HepG2 (cell line): ENCODE data around the gene CNGA3. TPM values are rescaled to one million over a fixed set of nuclear protein-coding genes. Genes with fewer than 3 reads are reported as not detected.

Source experiments
- ARHGAP35 ChIP-seq: sonication (generic); formaldehyde crosslinking; IDR thresholded peaks from 2 replicates; pipeline ENCODE4 v1.9.0; 2022; ENCODE audit warnings: mild to moderate bottlenecking, inconsistent platforms, moderate library complexity, missing genetic modification reagents, borderline replicate concordance
- CBFB ChIP-seq: sonication (generic); formaldehyde crosslinking; IDR thresholded peaks from 2 replicates; pipeline ENCODE4 v1.4.0; 2020; ENCODE audit warnings: missing genetic modification reagents
- ELF4 ChIP-seq: sonication (generic); formaldehyde crosslinking; IDR thresholded peaks from 2 replicates; pipeline ENCODE4 v1.5.0; 2020; ENCODE audit warnings: missing genetic modification reagents, mild to moderate bottlenecking, moderate library complexity, borderline replicate concordance
- GPN1 ChIP-seq: sonication (generic); formaldehyde crosslinking; IDR thresholded peaks from 2 replicates; pipeline ENCODE4 v1.5.1; 2020; ENCODE audit warnings: missing genetic modification reagents, borderline replicate concordance
- HMG20B ChIP-seq: conservative IDR thresholded peaks from 2 replicates; pipeline ENCODE4 v1.6.1; 2016; ENCODE audit warnings: missing genetic modification reagents, missing compliant biosample characterization
- SP2 ChIP-seq: sonication (generic); formaldehyde crosslinking; IDR thresholded peaks from 2 replicates; pipeline ENCODE4 v1.5.1; 2020; ENCODE audit warnings: mild to moderate bottlenecking, missing genetic modification reagents
- SRSF1 ChIP-seq: fragments of 200-400 bp; formaldehyde crosslinking; optimal IDR thresholded peaks from 2 replicates; pipeline ENCODE3; 2017; ENCODE audit warnings: mild to moderate bottlenecking, low read depth, low read length, moderate library complexity
- SYNCRIP ChIP-seq: fragments of 200-400 bp; formaldehyde crosslinking; IDR thresholded peaks from 2 replicates; pipeline ENCODE4 v1.6.1; 2018; ENCODE audit warnings: mild to moderate bottlenecking, low read depth, low read length; ENCODE audit not compliant: insufficient read depth
- TBX2 ChIP-seq: sonication (generic); formaldehyde crosslinking; IDR thresholded peaks from 2 replicates; pipeline ENCODE4 v1.5.0; 2020; ENCODE audit warnings: missing genetic modification reagents, mild to moderate bottlenecking, borderline replicate concordance
- TEAD2 ChIP-seq: sonication (generic); formaldehyde crosslinking; IDR thresholded peaks from 2 replicates; pipeline ENCODE4 v1.9.0; 2021; ENCODE audit warnings: missing genetic modification reagents
- ZBTB8A ChIP-seq: sonication (generic); formaldehyde crosslinking; IDR thresholded peaks from 2 replicates; pipeline ENCODE4 v1.4.0; 2020; ENCODE audit warnings: mild to moderate bottlenecking, low read depth, missing genetic modification reagents, borderline replicate concordance
- ZEB1 ChIP-seq: IDR thresholded peaks from 2 replicates; pipeline ENCODE4 v1.6.1; 2012; ENCODE audit warnings: mild to moderate bottlenecking, low read depth, inconsistent platforms; ENCODE audit not compliant: insufficient replicate concordance
- ZKSCAN1 ChIP-seq: fragments of 150-350 bp; IDR thresholded peaks from 2 replicates; pipeline ENCODE4 v1.6.1; 2014; ENCODE audit warnings: low read length
- ZNF234 ChIP-seq: sonication (generic); formaldehyde crosslinking; conservative IDR thresholded peaks from 2 replicates; pipeline ENCODE4 v1.5.1; 2020; ENCODE audit warnings: mild to moderate bottlenecking, missing genetic modification reagents
- ZNF317 ChIP-seq: sonication (generic); formaldehyde crosslinking; IDR thresholded peaks from 2 replicates; pipeline ENCODE4 v1.5.0; 2020; ENCODE audit warnings: mild to moderate bottlenecking, missing genetic modification reagents
- ZNF337 ChIP-seq: sonication (generic); formaldehyde crosslinking; IDR thresholded peaks from 2 replicates; pipeline ENCODE4 v1.5.1; 2020; ENCODE audit warnings: missing genetic modification reagents, low read depth, mild to moderate bottlenecking, borderline replicate concordance
- ZNF567 ChIP-seq: sonication (generic); formaldehyde crosslinking; IDR thresholded peaks from 2 replicates; pipeline ENCODE4 v1.8.1; 2023; ENCODE audit warnings: mild to moderate bottlenecking, missing genetic modification reagents, borderline replicate concordance
- ZNF570 ChIP-seq: sonication (generic); formaldehyde crosslinking; IDR thresholded peaks from 2 replicates; pipeline ENCODE4 v1.4.0; 2020; ENCODE audit warnings: mild to moderate bottlenecking, missing genetic modification reagents, borderline replicate concordance
- ZNF7 ChIP-seq: IDR thresholded peaks from 2 replicates; pipeline ENCODE4 v1.6.1; 2016; ENCODE audit warnings: missing biosample characterization, missing genetic modification reagents
- ZZZ3 ChIP-seq: sonication (generic); formaldehyde crosslinking; IDR thresholded peaks from 2 replicates; pipeline ENCODE4 v1.4.0; 2020; ENCODE audit warnings: missing genetic modification reagents, mild to moderate bottlenecking, borderline replicate concordance
- polyA plus RNA-seq, 8 experiments: library from polyadenylated mRNA; depleted of rRNA in 3 of 8; stranded (reverse) in 7 of 8; unstranded in 1 of 8; fragments of >200 nt; fragmentation: Illumina TruSeq in 4 of 8; extraction: Trizol in 4 of 8; gene quantifications; 2 replicates each; pipeline versions ENCODE4 v1.2.1 to v1.2.3, GENCODE V29; 2011 to 2016; ENCODE audit warnings: low read depth in 4 of 8, missing spikeins in 1 of 8, mixed read lengths in 1 of 8; ENCODE audit not compliant: insufficient read depth in 1 of 8
- total RNA-seq, 5 experiments: library from RNA; depleted of rRNA; stranded (reverse); fragments of >200 nt; fragmentation: Illumina TruSeq; extraction: Trizol; gene quantifications; 2 replicates each; pipeline ENCODE4 v1.2.3, GENCODE V29; 2016; ENCODE audit warnings: low read depth in 1 of 5
- TF ChIP-seq, protein P1 (sequence below): sonication (generic); formaldehyde crosslinking; IDR thresholded peaks from 2 replicates; pipeline ENCODE4 v1.4.0; 2020; ENCODE audit warnings: low read depth, mild to moderate bottlenecking, missing genetic modification reagents
- TF ChIP-seq, protein P2 (sequence below): sonication (generic); formaldehyde crosslinking; IDR thresholded peaks from 2 replicates; pipeline ENCODE4 v1.4.0; 2020; ENCODE audit warnings: missing genetic modification reagents
- TF ChIP-seq, protein P3 (sequence below): IDR thresholded peaks from 2 replicates; pipeline ENCODE4 v1.6.1; 2016; ENCODE audit warnings: missing genetic modification reagents, missing compliant biosample characterization

Gene CNGA3
- total and polyA plus RNA-seq, 2 of the 13 experiments (the other 11 are each of a cell fraction or from before 2014, with no cell fraction given), result not detected

DNA sequence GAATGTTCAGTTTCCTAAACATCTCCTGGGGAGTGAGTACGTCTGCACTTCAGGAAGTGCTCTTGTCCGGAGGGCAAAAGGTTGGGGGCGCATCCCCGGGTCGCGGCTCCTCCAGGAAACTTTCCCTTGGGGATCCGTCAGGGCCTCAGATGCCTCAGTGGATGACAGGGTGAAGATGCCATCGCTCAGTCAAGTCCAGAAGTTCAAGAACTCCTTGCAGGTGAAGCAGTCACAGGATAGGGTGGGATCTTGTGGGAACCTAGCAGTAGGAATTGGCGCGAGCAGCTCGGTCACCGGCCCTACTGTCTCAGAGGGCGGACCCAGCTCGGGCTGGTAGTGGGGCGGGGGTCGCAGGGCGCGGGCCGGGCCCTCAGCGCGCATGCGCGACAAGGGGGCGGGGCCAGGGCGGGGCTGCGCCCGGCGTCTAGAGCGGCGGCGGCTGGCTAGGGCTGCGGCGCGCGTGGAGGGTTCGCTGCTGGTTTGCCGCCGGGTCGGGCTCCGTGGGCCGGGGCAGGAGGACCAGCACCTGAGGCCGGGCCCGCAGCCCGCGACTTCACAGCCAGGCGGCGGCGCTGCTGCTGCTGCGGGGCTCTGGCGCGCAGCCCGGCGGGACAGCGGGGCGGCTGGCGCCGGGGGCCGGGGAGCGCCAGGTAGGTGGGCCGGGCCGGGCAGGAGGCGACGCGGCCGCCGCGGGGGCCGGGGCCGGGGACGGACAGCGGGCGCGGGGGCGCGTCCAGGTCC is 98.3 kb downstream of the CNGA3 start, which contains the start of gene INPP4A (continued):
- TF ChIP-seq ARHGAP35 (peak; percentile 78; the same call in 1 of the 2 replicates), ZNF7 (CRISPR knock-in tag) (no peak), ZNF234 (no peak), ZNF570 (no peak), GPN1 (CRISPR knock-in tag) (no peak), CBFB (peak; percentile 49; the same call in 1 of the 2 replicates), HMG20B (CRISPR knock-in tag) (0 out of 2 replicates have a peak, but pooled peaks have one; percentile 32), ZNF317 (no peak), ZEB1 (no peak), SP2 (no peak), ZKSCAN1 (no peak), ZZZ3 (CRISPR knock-in tag) (no peak; the same call in 1 of the 2 replicates), SRSF1 (peak; percentile 66), TEAD2 (CRISPR knock-in tag) (no peak), ZNF567 (CRISPR knock-in tag) (0 out of 2 replicates have a peak, but pooled peaks have one; percentile 57), ZBTB8A (0 out of 2 replicates have a peak, but pooled peaks have one; percentile 39), ELF4 (CRISPR knock-in tag) (no peak), ZNF337 (CRISPR knock-in tag) (no peak), SYNCRIP (no peak), TBX2 (CRISPR knock-in tag) (0 out of 2 replicates have a peak, but pooled peaks have one; percentile 24)
- TF ChIP-seq, protein P1, sequence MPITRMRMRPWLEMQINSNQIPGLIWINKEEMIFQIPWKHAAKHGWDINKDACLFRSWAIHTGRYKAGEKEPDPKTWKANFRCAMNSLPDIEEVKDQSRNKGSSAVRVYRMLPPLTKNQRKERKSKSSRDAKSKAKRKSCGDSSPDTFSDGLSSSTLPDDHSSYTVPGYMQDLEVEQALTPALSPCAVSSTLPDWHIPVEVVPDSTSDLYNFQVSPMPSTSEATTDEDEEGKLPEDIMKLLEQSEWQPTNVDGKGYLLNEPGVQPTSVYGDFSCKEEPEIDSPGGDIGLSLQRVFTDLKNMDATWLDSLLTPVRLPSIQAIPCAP (CRISPR knock-in tag), result peak; percentile 41; the same call in 1 of the 2 replicates
- TF ChIP-seq, protein P2, sequence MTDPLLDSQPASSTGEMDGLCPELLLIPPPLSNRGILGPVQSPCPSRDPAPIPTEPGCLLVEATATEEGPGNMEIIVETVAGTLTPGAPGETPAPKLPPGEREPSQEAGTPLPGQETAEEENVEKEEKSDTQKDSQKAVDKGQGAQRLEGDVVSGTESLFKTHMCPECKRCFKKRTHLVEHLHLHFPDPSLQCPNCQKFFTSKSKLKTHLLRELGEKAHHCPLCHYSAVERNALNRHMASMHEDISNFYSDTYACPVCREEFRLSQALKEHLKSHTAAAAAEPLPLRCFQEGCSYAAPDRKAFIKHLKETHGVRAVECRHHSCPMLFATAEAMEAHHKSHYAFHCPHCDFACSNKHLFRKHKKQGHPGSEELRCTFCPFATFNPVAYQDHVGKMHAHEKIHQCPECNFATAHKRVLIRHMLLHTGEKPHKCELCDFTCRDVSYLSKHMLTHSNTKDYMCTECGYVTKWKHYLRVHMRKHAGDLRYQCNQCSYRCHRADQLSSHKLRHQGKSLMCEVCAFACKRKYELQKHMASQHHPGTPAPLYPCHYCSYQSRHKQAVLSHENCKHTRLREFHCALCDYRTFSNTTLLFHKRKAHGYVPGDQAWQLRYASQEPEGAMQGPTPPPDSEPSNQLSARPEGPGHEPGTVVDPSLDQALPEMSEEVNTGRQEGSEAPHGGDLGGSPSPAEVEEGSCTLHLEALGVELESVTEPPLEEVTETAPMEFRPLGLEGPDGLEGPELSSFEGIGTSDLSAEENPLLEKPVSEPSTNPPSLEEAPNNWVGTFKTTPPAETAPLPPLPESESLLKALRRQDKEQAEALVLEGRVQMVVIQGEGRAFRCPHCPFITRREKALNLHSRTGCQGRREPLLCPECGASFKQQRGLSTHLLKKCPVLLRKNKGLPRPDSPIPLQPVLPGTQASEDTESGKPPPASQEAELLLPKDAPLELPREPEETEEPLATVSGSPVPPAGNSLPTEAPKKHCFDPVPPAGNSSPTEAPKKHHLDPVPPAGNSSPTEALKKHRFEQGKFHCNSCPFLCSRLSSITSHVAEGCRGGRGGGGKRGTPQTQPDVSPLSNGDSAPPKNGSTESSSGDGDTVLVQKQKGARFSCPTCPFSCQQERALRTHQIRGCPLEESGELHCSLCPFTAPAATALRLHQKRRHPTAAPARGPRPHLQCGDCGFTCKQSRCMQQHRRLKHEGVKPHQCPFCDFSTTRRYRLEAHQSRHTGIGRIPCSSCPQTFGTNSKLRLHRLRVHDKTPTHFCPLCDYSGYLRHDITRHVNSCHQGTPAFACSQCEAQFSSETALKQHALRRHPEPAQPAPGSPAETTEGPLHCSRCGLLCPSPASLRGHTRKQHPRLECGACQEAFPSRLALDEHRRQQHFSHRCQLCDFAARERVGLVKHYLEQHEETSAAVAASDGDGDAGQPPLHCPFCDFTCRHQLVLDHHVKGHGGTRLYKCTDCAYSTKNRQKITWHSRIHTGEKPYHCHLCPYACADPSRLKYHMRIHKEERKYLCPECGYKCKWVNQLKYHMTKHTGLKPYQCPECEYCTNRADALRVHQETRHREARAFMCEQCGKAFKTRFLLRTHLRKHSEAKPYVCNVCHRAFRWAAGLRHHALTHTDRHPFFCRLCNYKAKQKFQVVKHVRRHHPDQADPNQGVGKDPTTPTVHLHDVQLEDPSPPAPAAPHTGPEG (CRISPR knock-in tag), result no peak
- TF ChIP-seq, protein P3, sequence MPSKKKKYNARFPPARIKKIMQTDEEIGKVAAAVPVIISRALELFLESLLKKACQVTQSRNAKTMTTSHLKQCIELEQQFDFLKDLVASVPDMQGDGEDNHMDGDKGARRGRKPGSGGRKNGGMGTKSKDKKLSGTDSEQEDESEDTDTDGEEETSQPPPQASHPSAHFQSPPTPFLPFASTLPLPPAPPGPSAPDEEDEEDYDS (CRISPR knock-in tag), result peak; percentile 34; the same call in 1 of the 2 replicates
